Astrocyte (in vitro differentiated cells and primary cell): ENCODE results near the gene MAGED2. TPM values are rescaled to one million over a fixed set of nuclear protein-coding genes. Genes with fewer than 3 reads are reported as not detected.
"Not testable (repeated sequence)": the region's sequence is repeated elsewhere in the genome, so short reads cannot be mapped to it uniquely, and the experiment has no call there.

Experiments used
- DNase-seq: peaks from one replicate; pipeline ENCODE4 v3.0.0-alpha.2; 2010; ENCODE audit warnings: low read depth
- FAIRE-seq: peaks from 2 replicates; lab custom pipeline; 2011; peaks lifted over from hg19 to GRCh38; lab: Jason Lieb, UNC
- H2AFZ ChIP-seq: 2 replicates; pipeline ENCODE4 v1.6.0; 2012; ENCODE audit warnings: low read depth, low read length, inconsistent platforms
- H3K27ac ChIP-seq: 2 replicates; pipeline ENCODE4 v1.5.1; 2011; ENCODE audit warnings: low read depth, low read length, inconsistent platforms
- H3K27me3 ChIP-seq: 2 replicates; pipeline ENCODE4 v1.6.0; 2011; ENCODE audit warnings: low read length, inconsistent platforms; ENCODE audit not compliant: insufficient read depth
- H3K36me3 ChIP-seq: 2 replicates; pipeline ENCODE4 v1.5.1; 2011; ENCODE audit warnings: low read length, inconsistent platforms; ENCODE audit not compliant: insufficient read depth
- H3K4me1 ChIP-seq: 2 replicates; pipeline ENCODE4 v1.5.1; 2011; ENCODE audit warnings: low read length, inconsistent platforms; ENCODE audit not compliant: insufficient read depth
- H3K4me2 ChIP-seq: 2 replicates; pipeline ENCODE4 v1.6.0; 2012; ENCODE audit warnings: low read length, inconsistent platforms
- H3K4me3 ChIP-seq: 2 replicates; pipeline ENCODE4 v1.5.1; 2011; ENCODE audit warnings: low read depth, mild to moderate bottlenecking, low read length, inconsistent platforms; ENCODE audit not compliant: insufficient read depth
- H3K79me2 ChIP-seq: 2 replicates; pipeline ENCODE4 v1.6.0; 2012; ENCODE audit warnings: mild to moderate bottlenecking, low read length, inconsistent platforms; ENCODE audit not compliant: insufficient read depth
- H3K9ac ChIP-seq: 2 replicates; pipeline ENCODE4 v1.6.0; 2012; ENCODE audit warnings: mild to moderate bottlenecking, low read length, inconsistent platforms
- H3K9me3 ChIP-seq: 2 replicates; pipeline ENCODE4 v1.5.1; 2012; ENCODE audit warnings: low read depth, mild to moderate bottlenecking, low read length, inconsistent platforms; ENCODE audit not compliant: insufficient read depth
- H4K20me1 ChIP-seq: 2 replicates; pipeline ENCODE4 v1.6.0; 2012; ENCODE audit warnings: low read length, inconsistent platforms; ENCODE audit not compliant: insufficient read depth
- H3K27ac Mint-ChIP-seq: one replicate; pipeline ENCODE4 v1.8.0; 2021; ENCODE audit warnings: mild to moderate bottlenecking, mixed read lengths; ENCODE audit not compliant: unreplicated experiment
- H3K27me3 Mint-ChIP-seq: one replicate; pipeline ENCODE4 v1.8.0; 2021; ENCODE audit warnings: low read depth, mixed read lengths; ENCODE audit not compliant: unreplicated experiment
- H3K36me3 Mint-ChIP-seq: one replicate; pipeline ENCODE4 v1.8.0; 2021; ENCODE audit warnings: low read depth, mixed read lengths; ENCODE audit not compliant: unreplicated experiment
- H3K4me1 Mint-ChIP-seq: one replicate; pipeline ENCODE4 v1.8.0; 2021; ENCODE audit warnings: low read depth, mixed read lengths; ENCODE audit not compliant: unreplicated experiment
- H3K4me3 Mint-ChIP-seq: one replicate; pipeline ENCODE4 v1.8.0; 2021; ENCODE audit warnings: mild to moderate bottlenecking, moderate library complexity, mixed read lengths; ENCODE audit not compliant: unreplicated experiment
- H3K9me3 Mint-ChIP-seq: one replicate; pipeline ENCODE4 v1.8.0; 2021; ENCODE audit warnings: mild to moderate bottlenecking, mixed read lengths; ENCODE audit not compliant: unreplicated experiment
- CTCF ChIP-seq: IDR thresholded peaks from 2 replicates; pipeline ENCODE4 v1.5.1; 2011; ENCODE audit warnings: low read depth, mild to moderate bottlenecking, inconsistent platforms, low read length, moderate library complexity; ENCODE audit not compliant: insufficient read depth
- EZH2 ChIP-seq: IDR thresholded peaks from 2 replicates; pipeline ENCODE4 v1.6.1; 2012; ENCODE audit warnings: mild to moderate bottlenecking, low read length, inconsistent platforms; ENCODE audit not compliant: insufficient read depth
- total RNA-seq: library from RNA; stranded (reverse); gene quantifications from 2 replicates; pipeline ENCODE4 v1.2.1, GENCODE V29; 2021

Gene MAGED2
- total RNA-seq, 1 donor from 2014 or later, result 498 TPM

DNA sequence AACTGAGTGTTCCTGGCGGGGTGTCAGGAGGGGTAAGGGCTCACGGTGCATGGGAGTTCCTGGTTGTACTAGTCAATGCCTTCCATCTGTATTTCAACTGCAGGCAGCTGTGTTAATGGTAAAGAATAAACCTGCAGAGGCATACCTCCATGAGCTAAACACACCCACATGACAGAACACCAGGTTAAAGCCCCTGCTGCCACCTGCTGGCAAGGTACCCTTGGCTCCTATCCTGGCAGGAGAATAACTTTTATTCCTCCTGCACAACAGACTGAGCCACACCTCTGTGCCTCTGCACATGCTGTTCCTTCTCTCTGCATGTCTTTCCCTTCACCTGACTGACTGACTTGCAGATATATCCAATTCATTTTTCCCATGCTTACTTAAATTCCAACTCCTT lies 20.6 kb upstream of the MAGED2 start:
- H3K9me3 ChIP-seq, result no peaks in the 10 kb centered on the region

DNA sequence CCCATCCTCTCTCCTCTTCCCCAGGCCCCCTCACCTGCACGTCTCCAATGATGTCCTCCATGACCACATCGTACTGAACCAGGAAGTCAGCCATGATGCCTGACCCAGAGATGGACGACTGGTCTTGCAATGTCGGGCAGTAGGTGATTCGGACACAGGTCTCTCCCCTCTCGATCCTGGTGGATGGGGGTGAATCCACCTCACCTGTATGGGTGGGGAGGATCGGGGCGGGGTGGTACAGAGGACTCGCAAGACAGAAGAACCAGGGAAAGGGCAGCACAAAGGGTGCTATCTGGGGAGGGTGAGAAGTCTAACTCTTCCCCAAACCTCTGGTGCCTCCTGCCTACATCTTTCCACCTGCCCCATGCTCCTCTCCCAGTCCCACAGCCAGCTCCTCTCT lies 19.1 kb upstream of the MAGED2 start:
- Histone ChIP-seq H3K4me3 (no peak overlapping the region), H4K20me1 (no peaks in the 10 kb centered on the region), H2AFZ (no peak overlapping the region), H3K4me2 (no peak overlapping the region), H3K79me2 (no peaks in the 10 kb centered on the region), H3K27ac (no peak overlapping the region), H3K27me3 (no peaks in the 10 kb centered on the region), H3K9ac (no peak overlapping the region), H3K36me3 (no peaks in the 10 kb centered on the region), H3K4me1 (no peaks in the 10 kb centered on the region), H3K9me3 (no peaks in the 10 kb centered on the region)
- DNase-seq (no peak), FAIRE-seq (no peak)
- Mint-ChIP-seq H3K36me3 (no peaks in the 10 kb centered on the region), H3K4me1 (peaks cover 5% of the 10 kb centered on the region), H3K27ac (no peak overlapping the region), H3K9me3 (peaks cover 4% of the 10 kb centered on the region), H3K4me3 (no peak overlapping the region), H3K27me3 (peaks cover 2% of the 10 kb centered on the region)
- TF ChIP-seq CTCF, result no peak
- TF ChIP-seq EZH2, result no peak

More for the DNA sequence above, 20.6 kb upstream of the MAGED2 start:
- Histone ChIP-seq H3K27me3 (no peaks in the 10 kb centered on the region), H2AFZ (no peak overlapping the region), H4K20me1 (no peaks in the 10 kb centered on the region), H3K27ac (no peak overlapping the region), H3K4me1 (no peaks in the 10 kb centered on the region), H3K4me2 (no peak overlapping the region), H3K36me3 (no peaks in the 10 kb centered on the region), H3K4me3 (no peak overlapping the region), H3K79me2 (no peaks in the 10 kb centered on the region), H3K9ac (no peak overlapping the region)
- Mint-ChIP-seq H3K27me3 (peaks cover 2% of the 10 kb centered on the region), H3K27ac (no peak overlapping the region), H3K4me1 (peaks cover 5% of the 10 kb centered on the region), H3K36me3 (no peaks in the 10 kb centered on the region), H3K4me3 (no peak overlapping the region), H3K9me3 (peaks cover 4% of the 10 kb centered on the region)
- DNase-seq, result no peak
- TF ChIP-seq EZH2 (no peak), CTCF (no peak)
- FAIRE-seq, result no peak

- FAIRE-seq, result not testable (repeated sequence)
Measured at GRCh38 chrX:54789405-54789804, 18.1 kb upstream of the MAGED2 start.

More at GRCh38 chrX:54789405-54789804, 18.1 kb upstream of the MAGED2 start:
- H3K27me3 Mint-ChIP-seq, H3K9me3 ChIP-seq, H3K27ac ChIP-seq, H3K79me2 ChIP-seq, H3K4me2 ChIP-seq, H3K9me3 Mint-ChIP-seq, H3K36me3 ChIP-seq, H2AFZ ChIP-seq, H3K4me1 ChIP-seq, H3K27ac Mint-ChIP-seq, H3K36me3 Mint-ChIP-seq, H3K4me3 ChIP-seq, H3K4me3 Mint-ChIP-seq, H3K27me3 ChIP-seq, H3K9ac ChIP-seq, DNase-seq, H4K20me1 ChIP-seq, H3K4me1 Mint-ChIP-seq: not testable (repeated sequence)
